Hypothalamus (tissue), 51 donors: ENCODE measurements around the gene SHQ1.

Experiments
- DNase-seq, 51 donors: peaks; one replicate each; lab custom pipeline; 2025; lab: John Stamatoyannopoulos, UW

SHQ1 gene

GRCh38 chr3:72847751-72848702 lies at the start of gene SHQ1:
SHQ1 (minus strand) TSS chr3:72848445; CDS start chr3:72848340, 105 bp downstream.
- peak; percentile 32 to 95 (median 84) for DNase-seq

DNA sequence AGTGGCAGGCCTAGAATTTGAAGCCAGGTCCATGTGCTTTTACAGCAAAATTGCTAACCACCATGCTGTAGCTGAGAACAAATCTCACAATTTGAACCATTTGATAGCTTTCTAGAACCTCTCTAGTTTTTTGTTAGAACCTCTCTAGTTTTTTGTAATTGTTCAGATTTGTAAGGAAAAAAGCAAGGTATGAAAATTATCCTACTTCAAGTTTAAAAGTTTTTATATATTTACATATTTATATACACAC lies 49.4 kb upstream of the SHQ1 start:
- DNase-seq = no peak

DNA sequence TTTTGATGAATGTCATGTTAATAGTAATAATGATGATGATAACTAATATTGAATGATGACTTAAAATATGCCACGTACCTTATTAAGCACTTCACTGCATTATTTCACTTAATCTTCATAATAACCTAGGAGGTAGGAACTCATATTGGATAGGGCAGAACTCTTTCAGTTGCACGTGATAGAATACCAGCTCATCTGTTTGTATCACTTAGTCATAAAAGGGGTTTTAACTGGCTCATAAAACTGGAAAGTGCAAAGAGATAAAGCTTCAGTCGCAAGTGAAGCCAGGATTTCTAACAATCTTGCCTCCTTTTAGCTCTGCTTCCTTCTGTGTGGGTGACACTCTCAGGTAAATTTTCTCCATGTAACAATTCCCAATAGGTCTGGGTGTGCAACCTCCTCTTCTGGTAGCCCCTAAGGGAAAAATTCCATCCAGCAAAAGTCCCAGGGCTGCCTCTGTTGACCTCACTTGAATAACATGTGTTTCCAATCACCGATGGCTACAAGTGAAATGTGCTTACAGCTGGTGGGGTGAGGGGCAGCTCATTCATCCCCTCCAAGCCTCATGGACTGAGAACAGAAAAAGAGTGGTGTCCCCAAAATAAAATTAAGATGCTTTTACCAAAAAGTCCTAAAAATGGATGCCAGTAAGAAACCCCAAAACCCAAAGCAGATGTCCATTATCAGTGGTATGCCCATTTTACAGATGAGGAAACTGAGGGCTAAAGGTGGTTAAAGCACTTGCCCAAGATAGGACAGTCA lies 48.9 kb upstream of the SHQ1 start:
- no peak for DNase-seq

DNA sequence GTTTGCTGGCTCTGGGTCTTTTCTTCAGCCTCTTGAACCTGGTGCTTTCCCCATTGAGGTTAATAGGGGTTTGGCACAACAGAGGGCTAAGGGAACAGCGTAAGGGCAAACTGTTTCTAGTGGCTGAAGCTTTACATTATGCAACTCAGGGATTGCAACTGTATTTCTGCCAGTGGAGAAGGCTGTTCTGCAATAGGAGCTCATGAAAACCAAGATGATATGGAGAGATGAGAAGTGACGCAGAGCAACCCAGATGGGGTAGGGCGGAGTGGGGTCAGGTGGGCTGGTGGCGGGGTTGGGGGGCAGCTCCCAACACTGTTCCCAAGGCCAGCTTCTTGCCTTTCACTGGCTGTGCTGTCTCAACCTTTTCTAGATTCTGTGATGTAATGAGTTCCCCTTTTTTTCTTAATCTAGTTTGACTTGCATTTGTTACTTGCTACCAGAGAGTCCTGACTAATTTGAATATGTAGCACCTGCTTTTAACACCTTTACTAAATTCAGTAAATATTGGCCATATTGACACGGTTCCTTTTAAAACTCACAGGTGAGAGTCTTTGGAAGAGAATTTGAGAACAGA lies 46.8 kb upstream of the SHQ1 start:
- DNase-seq = no peak

DNA sequence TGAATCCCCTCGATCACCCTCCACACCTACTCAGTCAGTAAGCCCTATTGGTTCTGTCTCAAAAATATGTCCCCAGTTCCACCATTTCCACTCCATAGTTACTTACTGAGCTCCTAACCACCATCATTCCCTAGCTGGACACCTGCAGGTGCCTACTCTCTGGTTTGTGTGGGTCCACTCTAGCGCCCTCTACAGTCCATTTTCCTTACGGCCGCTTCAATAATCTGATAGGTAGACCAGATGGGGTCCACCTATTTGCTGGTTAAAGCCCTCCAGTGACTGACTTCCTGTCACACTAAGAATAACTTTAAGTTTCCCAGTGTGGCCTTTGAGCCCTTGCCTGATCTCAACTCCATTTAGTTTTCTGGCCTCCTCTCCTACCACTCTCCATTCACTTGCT lies 44.6 kb upstream of the SHQ1 start:
- DNase-seq = peak in 1 of 51 donors; percentile 4

DNA sequence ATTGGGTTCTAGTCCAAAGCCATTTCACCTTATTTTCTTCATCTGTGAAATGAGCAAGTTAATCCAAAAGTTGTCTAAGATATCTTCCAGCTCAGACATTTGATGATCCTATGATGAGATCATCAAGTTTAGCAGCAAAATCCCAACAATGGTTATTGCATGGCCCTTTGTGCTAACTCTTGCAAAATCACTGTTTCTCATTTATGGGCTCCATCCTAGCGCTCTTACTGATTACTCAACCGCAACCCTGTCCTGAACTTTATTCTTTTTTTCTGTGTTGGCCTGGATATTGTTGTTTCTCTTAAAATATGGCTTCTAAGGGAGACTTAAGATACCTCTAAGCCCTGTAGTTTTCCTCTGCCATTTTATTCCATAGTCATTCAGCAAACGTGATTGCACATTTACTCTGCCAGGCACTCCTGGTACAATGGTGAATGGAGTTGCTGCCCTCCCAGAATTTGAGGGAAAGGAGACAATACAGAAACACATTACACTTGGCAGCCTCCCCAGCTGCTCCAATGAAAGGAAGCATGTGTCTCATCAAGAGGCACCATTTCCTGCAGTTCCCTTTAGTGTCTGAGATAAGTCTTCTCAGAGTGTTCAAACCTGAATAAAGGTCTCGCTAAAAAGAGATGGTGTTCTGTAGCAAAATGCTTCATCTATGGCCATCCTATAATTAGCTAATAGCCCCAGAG lies 44.0 kb upstream of the SHQ1 start:
- DNase-seq = peak in 35 of 51 donors; percentile 3 to 82 (median 52)

GRCh38 chr3:72891053-72891855 lies 43.0 kb upstream of the SHQ1 start:
- DNase-seq = peak in 8 of 51 donors; percentile 3 to 27 (median 10)

- DNase-seq = peak in 1 of 51 donors; percentile 23
Observed at GRCh38 chr3:72890166-72890925, 42.1 kb upstream of the SHQ1 start.

DNA sequence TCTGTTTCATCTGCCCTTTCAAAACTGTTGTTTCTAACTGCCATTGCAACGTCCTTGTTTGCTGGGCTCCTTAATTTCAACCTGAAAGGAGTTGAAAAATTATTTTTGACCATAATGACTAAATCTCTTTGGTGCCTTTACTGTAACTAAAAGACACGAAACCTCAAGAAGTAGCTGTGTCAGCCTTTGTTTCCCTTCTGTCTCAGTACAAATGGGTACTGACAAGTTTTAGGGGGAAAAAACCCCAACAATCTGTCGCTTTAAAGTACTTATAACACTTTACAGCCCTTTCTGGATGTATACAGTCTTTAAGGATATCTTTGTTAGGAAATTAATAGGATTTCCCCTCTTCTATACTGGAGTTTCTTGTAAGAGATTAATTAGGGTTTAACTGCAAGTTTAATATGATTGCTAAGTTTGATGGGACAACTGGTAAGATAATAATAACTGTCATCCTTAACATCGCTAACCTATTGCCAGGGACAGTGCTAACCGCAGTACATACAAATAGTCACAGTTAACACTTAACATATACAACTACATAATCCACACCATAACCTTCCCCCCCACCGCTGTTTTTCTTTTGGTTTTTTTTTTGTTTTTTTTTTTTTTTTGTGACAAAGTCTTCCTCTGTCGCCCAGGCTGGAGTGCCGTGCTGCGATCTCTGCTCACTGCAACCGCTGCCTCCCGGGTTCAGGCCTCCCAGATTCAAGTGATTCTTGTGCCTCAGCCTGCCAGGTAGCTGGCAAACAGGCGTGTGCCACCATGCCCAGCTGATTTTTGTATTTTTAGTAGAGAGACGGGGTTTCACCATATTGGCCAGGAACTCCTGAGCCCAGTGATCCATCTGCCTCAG lies 41.3 kb upstream of the SHQ1 start:
- DNase-seq = peak in 9 of 51 donors; percentile 3 to 61 (median 12)

DNA sequence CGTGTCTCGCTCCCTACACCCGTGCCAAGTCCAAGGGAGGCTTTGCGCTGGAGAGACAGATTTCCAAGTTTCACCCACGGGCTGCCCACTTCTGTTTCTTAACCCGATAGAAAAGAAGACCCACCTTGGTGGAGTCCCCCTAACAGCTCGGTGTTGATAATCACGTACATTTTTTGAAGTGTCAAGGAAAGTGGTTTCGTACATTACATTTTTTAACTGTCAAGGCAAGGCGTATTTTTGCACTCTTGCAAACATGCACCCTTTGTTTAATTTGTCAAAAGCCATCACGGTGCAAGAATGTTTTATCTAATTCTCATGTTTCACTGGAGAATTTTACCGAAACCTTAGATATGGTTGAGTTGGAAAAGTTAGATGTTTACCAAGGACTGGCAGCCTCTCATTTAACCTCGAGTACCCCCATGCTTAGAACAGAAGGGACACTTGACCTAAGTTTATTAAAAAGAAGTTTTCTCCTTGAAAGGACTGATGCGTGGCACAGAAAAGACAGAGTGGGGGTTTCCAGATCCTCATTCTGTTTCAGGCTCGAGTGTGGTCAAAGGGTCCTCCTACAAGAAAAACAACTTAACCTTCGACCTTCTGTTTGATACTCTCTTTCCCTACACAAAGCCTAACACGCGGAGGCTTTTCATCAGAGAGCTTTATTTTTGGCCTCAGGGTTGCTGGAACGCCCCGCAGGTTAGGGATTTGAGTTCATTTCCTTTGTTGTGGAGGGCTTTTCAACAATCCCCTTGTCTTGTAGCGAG lies 40.5 kb upstream of the SHQ1 start:
- DNase-seq = peak in 11 of 51 donors; percentile 2 to 61 (median 24)

DNA sequence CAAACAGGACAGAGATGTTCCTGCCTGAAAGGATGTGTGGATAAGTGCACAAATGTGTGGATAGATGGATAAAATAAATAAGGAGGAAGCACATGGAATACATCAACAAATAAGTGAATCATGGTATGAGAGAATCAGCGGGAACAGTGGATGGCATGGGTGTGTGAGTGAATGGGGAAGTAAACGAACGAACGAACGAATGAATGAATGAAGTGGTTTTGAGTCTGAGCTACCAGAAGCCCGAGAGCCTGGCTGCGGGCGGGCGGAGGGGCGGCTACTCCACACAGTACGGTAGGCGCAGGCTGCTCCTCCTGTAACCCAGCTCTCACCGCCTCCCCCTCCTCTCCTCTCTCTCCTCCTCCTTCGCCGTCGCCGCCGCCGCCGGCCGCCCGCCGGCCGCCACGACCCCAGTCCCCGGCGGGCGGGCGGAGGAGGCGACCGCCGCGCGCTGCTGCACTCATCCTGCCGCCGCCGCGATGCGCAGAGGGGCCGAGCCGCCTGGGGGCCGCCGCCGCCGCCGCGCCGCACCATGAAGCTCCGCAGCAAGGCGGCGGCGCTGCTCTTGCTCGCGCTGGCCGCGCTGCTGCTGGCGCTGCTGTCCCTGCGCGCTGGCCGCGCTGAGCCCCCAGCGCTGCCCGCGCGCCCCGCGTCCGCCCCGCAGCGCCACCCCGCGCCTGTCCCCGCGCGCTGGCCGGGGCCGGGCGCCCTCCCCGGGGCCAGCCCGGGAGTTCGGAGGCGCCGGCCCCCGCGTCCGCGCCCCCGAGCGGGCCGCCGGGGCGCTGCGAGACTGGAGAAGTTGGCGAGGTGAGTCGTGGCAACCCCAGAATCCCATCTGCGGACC lies 39.7 kb upstream of the SHQ1 start, which contains the start of gene GXYLT2:
TSS of gene GXYLT2 (plus strand) at position 342 of the 841 bp plus-strand sequence. CDS start at position 530, 188 bp downstream.
- DNase-seq = peak in 48 of 51 donors; percentile 12 to 80 (median 60)

DNA sequence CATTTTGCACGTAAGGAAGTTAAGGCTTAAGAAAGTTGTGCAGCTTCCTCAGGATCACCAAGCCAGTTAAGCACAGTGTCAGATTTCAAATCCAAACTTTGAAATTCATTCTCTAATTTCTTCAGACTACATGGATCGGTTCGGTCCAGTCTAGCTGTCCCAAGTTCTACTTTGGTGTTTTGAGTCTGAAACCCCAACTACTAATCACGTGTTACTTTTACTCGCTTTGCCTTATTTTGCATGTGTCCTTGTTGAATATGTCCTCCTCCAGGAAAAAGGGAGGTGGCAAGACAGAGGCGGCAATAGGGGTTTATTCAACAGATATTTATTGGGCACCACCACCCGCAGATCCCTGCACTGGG lies 39.1 kb upstream of the SHQ1 start:
- DNase-seq = no peak

GRCh38 chr3:72872183-72872582 lies 23.9 kb upstream of the SHQ1 start:
- no peak for DNase-seq

DNA sequence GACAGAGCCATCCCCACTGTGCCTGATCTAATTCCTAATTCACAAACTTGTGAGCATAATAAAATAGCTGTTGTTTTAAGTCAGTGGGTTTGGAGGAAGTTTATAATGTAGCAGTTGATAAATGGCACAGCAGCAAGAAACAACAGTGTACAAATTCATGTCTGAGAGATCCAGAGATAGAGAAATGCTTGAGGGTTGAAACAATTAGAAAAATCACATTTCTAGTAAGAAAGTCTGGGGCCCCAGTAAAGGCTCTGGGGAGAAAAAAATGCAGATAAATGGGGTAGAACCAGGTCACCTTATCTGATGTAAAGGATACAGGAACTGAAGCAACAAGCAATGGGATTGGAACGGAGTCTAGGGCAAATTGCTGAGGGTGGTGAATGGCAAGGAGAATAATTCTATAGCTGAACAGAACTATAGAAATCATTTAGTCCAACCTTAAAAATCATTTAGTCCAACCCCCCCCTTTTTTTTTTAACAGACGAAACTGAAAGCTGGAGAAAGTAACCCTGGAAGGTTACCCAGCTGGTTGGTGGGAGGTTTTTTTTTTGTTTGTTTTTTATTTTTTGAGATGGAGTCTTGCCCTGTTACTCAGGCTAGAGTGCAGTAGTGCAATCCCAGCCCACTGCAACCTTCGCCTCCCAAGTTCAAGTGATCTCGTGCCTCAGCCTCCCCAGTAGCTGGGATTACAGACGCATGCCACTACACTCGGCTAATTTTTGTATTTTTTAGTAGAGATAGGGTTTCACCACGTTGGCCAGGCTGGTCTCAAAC lies 14.3 kb upstream of the SHQ1 start:
- DNase-seq = no peak

GRCh38 chr3:72860846-72861245 lies 12.6 kb upstream of the SHQ1 start:
- no peak for DNase-seq

- no peak for DNase-seq
Observed at GRCh38 chr3:72860053-72860452, 11.8 kb upstream of the SHQ1 start.
